ENCODE measurements around the gene SLC4A7.

DNA sequence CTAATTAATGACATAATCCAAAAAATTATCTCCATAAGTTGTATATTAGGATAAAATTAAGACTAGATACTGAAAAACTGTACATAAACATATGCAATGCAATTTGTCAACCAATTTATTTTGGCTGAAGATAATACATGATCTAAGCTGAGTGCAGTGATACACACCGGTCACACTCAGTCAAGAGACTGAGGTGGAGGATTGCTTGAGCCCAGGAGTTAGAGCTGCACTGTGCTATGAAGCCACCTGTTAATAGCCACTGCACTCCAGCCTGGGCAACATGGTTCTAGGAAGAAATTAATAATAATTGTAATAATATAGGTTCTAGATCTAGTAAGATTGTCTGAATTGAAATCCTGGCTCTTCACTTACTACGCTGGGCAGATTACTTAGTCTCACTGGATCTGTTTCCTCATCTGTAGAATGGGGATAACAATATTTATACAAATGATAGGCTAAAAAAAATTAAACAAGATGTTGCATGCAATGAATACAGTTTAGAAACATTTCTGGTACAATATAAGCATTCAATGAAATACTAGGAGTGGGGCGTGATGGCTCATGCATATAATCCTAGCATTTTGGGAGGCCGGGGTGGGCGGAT lies 15.8 kb downstream of the SLC4A7 start:
- TF ChIP-seq, protein P1, sequence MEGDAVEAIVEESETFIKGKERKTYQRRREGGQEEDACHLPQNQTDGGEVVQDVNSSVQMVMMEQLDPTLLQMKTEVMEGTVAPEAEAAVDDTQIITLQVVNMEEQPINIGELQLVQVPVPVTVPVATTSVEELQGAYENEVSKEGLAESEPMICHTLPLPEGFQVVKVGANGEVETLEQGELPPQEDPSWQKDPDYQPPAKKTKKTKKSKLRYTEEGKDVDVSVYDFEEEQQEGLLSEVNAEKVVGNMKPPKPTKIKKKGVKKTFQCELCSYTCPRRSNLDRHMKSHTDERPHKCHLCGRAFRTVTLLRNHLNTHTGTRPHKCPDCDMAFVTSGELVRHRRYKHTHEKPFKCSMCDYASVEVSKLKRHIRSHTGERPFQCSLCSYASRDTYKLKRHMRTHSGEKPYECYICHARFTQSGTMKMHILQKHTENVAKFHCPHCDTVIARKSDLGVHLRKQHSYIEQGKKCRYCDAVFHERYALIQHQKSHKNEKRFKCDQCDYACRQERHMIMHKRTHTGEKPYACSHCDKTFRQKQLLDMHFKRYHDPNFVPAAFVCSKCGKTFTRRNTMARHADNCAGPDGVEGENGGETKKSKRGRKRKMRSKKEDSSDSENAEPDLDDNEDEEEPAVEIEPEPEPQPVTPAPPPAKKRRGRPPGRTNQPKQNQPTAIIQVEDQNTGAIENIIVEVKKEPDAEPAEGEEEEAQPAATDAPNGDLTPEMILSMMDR (optimal IDR thresholded peaks at IDR 0.05 in 1 of 3, IDR thresholded peaks at IDR 0.05 in 1 of 3, conservative IDR thresholded peaks at IDR 0.05 in 1 of 3; ENCODE audit: extremely low read depth in 1 of 3, insufficient read depth in 2 of 3, low read length in 3 of 3): no peak
- TF ChIP-seq EZH2 (IDR thresholded peaks at IDR 0.05; ENCODE audit: low read length): no peak

All from keratinocyte (primary cell).